ENCODE data around the gene PRMT9.

DNA sequence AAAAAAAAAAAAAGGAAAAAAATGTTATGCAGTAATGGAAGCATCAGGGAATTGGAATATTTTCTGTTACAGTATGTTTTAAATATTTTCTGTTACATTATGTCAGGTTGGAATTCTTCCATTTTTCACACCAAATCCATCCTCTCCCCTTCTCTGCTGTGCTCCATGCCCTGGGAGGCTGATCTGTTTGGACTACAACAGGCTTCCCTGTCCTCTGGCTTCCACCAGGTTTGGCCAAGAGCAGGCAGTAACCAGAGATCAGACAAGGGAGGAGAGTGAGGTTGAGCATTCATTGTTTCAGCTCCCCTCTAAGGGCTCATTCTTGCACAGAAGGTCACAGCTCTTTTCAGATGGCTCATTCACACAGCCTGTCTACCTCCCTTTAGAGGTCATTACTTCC is 78.5 kb downstream of the PRMT9 start:
- TF ChIP-seq, protein P1, sequence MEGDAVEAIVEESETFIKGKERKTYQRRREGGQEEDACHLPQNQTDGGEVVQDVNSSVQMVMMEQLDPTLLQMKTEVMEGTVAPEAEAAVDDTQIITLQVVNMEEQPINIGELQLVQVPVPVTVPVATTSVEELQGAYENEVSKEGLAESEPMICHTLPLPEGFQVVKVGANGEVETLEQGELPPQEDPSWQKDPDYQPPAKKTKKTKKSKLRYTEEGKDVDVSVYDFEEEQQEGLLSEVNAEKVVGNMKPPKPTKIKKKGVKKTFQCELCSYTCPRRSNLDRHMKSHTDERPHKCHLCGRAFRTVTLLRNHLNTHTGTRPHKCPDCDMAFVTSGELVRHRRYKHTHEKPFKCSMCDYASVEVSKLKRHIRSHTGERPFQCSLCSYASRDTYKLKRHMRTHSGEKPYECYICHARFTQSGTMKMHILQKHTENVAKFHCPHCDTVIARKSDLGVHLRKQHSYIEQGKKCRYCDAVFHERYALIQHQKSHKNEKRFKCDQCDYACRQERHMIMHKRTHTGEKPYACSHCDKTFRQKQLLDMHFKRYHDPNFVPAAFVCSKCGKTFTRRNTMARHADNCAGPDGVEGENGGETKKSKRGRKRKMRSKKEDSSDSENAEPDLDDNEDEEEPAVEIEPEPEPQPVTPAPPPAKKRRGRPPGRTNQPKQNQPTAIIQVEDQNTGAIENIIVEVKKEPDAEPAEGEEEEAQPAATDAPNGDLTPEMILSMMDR (IDR thresholded peaks at IDR 0.05) = no peak
- no peak for TF ChIP-seq EZH2 (IDR thresholded peaks at IDR 0.05; ENCODE audit: borderline replicate concordance, insufficient read depth, low read depth, low read length, poor library complexity, severe bottlenecking)

Data from B cell (primary cell).